ENCODE results near the gene MBOAT1. TPM values are rescaled to one million over a fixed set of nuclear protein-coding genes. Genes with fewer than 3 reads are reported as not detected.
A peak's percentile ranks its signal among the peaks of the same experiment; 100 is the strongest.

MBOAT1 gene
- total RNA-seq, 1 donor from 2014 or later: 5.4 TPM

- no peaks in the 10 kb centered on the region for H3K9me3 ChIP-seq
- H3K4me3 ChIP-seq: no peak overlapping the region
- no peaks in the 10 kb centered on the region for H3K36me3 ChIP-seq
- peaks cover 0 to 6% of the 10 kb centered on the region in 2 donors for H3K4me1 ChIP-seq
- no peak for DNase-seq (ENCODE audit: low spot score in 2 of 2)
- no peaks in the 10 kb centered on the region for H3K27me3 ChIP-seq
- intact Hi-C loops (cut with DNase I): no loop called here
- H3K27ac ChIP-seq: no peak overlapping the region
- TF ChIP-seq, protein P1, sequence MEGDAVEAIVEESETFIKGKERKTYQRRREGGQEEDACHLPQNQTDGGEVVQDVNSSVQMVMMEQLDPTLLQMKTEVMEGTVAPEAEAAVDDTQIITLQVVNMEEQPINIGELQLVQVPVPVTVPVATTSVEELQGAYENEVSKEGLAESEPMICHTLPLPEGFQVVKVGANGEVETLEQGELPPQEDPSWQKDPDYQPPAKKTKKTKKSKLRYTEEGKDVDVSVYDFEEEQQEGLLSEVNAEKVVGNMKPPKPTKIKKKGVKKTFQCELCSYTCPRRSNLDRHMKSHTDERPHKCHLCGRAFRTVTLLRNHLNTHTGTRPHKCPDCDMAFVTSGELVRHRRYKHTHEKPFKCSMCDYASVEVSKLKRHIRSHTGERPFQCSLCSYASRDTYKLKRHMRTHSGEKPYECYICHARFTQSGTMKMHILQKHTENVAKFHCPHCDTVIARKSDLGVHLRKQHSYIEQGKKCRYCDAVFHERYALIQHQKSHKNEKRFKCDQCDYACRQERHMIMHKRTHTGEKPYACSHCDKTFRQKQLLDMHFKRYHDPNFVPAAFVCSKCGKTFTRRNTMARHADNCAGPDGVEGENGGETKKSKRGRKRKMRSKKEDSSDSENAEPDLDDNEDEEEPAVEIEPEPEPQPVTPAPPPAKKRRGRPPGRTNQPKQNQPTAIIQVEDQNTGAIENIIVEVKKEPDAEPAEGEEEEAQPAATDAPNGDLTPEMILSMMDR (IDR thresholded peaks at IDR 0.05): no peak
Measured at GRCh38 chr6:20172842-20173456, 39.3 kb downstream of the MBOAT1 start.

- H3K27ac ChIP-seq: no peak overlapping the region
- no peak overlapping the region for H3K4me3 ChIP-seq
- H3K4me1 ChIP-seq: peaks cover 0 to 6% of the 10 kb centered on the region in 2 donors
- no peaks in the 10 kb centered on the region for H3K36me3 ChIP-seq
- intact Hi-C loops (cut with DNase I): no loop called here
- no peak for DNase-seq (ENCODE audit: low spot score in 2 of 2)
- H3K27me3 ChIP-seq: no peaks in the 10 kb centered on the region
- no peaks in the 10 kb centered on the region for H3K9me3 ChIP-seq
- TF ChIP-seq, protein P1 (IDR thresholded peaks at IDR 0.05): no peak
Measured at GRCh38 chr6:20170455-20171148, 41.7 kb downstream of the MBOAT1 start.

- H3K9me3 ChIP-seq: no peaks in the 10 kb centered on the region
- no peak for DNase-seq (ENCODE audit: low spot score in 2 of 2)
- H3K4me3 ChIP-seq: no peak overlapping the region
- TF ChIP-seq, protein P1 (IDR thresholded peaks at IDR 0.05): no peak
- H3K4me1 ChIP-seq: peaks cover 0 to 6% of the 10 kb centered on the region in 2 donors
- H3K36me3 ChIP-seq: no peaks in the 10 kb centered on the region
- no peaks in the 10 kb centered on the region for H3K27me3 ChIP-seq
- intact Hi-C loops (cut with DNase I): loop anchor here (5.0 kb wide), 1 partner anchor 43 kb away; the partner anchor contains the start of gene MBOAT1
- H3K27ac ChIP-seq: peak overlapping the region; percentile 32 to 37
Measured at GRCh38 chr6:20169786-20170185, 42.5 kb downstream of the MBOAT1 start.

- H3K4me1 ChIP-seq: peaks cover 0 to 6% of the 10 kb centered on the region in 2 donors
- H3K4me3 ChIP-seq: no peak overlapping the region
- no peaks in the 10 kb centered on the region for H3K27me3 ChIP-seq
- TF ChIP-seq, protein P1 (IDR thresholded peaks at IDR 0.05): no peak
- no peaks in the 10 kb centered on the region for H3K36me3 ChIP-seq
- peak in 1 of 2 donors; percentile 65 for DNase-seq (ENCODE audit: low spot score in 2 of 2)
- intact Hi-C loops (cut with DNase I): loop anchor here (5.0 kb wide), 1 partner anchor 43 kb away; the partner anchor contains the start of gene MBOAT1
- peak overlapping the region in 1 of 2 donors; percentile 37 for H3K27ac ChIP-seq
- H3K9me3 ChIP-seq: no peaks in the 10 kb centered on the region
Measured at GRCh38 chr6:20169119-20169557, 43.1 kb downstream of the MBOAT1 start.

DNA sequence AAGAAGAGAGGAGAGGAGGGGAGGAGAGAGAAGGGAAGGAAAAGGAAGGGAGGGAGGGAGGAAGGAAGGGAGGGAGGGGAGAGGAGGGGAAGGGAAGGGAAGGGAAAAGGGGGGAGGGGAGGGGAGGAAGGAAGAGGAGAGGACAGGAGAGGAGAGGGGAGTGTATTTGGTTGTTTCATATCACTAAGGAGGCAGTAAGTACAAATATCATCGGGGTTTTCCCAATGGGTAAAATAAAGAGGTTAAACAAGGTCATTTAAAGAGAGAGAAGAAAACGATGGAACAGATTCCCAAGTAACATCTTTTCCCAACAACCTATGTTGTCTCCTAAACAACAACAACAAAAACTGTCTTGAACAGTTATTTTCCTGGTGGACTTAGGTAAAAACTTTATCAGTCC is 43.6 kb downstream of the MBOAT1 start:
- Histone ChIP-seq H3K27me3 (no peaks in the 10 kb centered on the region), H3K36me3 (no peaks in the 10 kb centered on the region), H3K27ac (no peak overlapping the region), H3K9me3 (no peaks in the 10 kb centered on the region), H3K4me3 (no peak overlapping the region), H3K4me1 (peaks cover 0 to 6% of the 10 kb centered on the region in 2 donors)
- DNase-seq (ENCODE audit: low spot score in 2 of 2): no peak
- intact Hi-C loops (cut with DNase I): loop anchor here (5.0 kb wide), 1 partner anchor 44 kb away; the partner anchor contains the start of gene MBOAT1
- TF ChIP-seq, protein P1 (IDR thresholded peaks at IDR 0.05): no peak
